GM19035 (cell line): ENCODE measurements around the gene LRRC46.
A peak's percentile ranks its signal among the peaks of the same experiment; 100 is the strongest.

Experiments used
- ATAC-seq: cut with Tn5 transposase; IDR thresholded peaks from one replicate; pipeline ENCODE4 v1.9.1; 2021; ENCODE audit not compliant: unreplicated experiment

Gene LRRC46

GRCh38 chr17:47808830-47809480 is 22.5 kb upstream of the LRRC46 start:
- ATAC-seq, result no peak

GRCh38 chr17:47810200-47810821 is 21.2 kb upstream of the LRRC46 start:
- ATAC-seq, result no peak

GRCh38 chr17:47810901-47811635 is 20.4 kb upstream of the LRRC46 start:
- no peak for ATAC-seq

GRCh38 chr17:47811709-47812108 is 19.8 kb upstream of the LRRC46 start:
- no peak for ATAC-seq

- ATAC-seq, result no peak
These were observed 19.1 kb upstream of the LRRC46 start for GRCh38 chr17:47812146-47812920.

GRCh38 chr17:47813077-47813476 is 18.4 kb upstream of the LRRC46 start:
- no peak for ATAC-seq

GRCh38 chr17:47813512-47814031 is 17.9 kb upstream of the LRRC46 start:
- ATAC-seq, result no peak

- no peak for ATAC-seq
These were observed 16.2 kb upstream of the LRRC46 start for GRCh38 chr17:47815106-47815918.

- no peak for ATAC-seq
These were observed 15.2 kb upstream of the LRRC46 start for GRCh38 chr17:47816111-47816735.

GRCh38 chr17:47816947-47817346 is 14.5 kb upstream of the LRRC46 start:
- no peak for ATAC-seq

- ATAC-seq, result no peak
These were observed 13.3 kb upstream of the LRRC46 start for GRCh38 chr17:47818002-47818695.

GRCh38 chr17:47819475-47819874 is 12.0 kb upstream of the LRRC46 start:
- ATAC-seq, result no peak

GRCh38 chr17:47820033-47820789 is 11.3 kb upstream of the LRRC46 start:
- no peak for ATAC-seq

GRCh38 chr17:47821031-47821423 is 10.4 kb upstream of the LRRC46 start:
- no peak for ATAC-seq

- peak; percentile 87 for ATAC-seq
These were observed 9.8 kb upstream of the LRRC46 start, which contains the start of gene OSBPL7 for GRCh38 chr17:47821424-47822391. Gene OSBPL7, minus strand, starts transcription at chr17:47821794. Its CDS starts 1,516 bp downstream, at chr17:47820278.

GRCh38 chr17:47822785-47823184 is 8.7 kb upstream of the LRRC46 start:
- no peak for ATAC-seq

GRCh38 chr17:47823519-47823918 is 8.0 kb upstream of the LRRC46 start:
- ATAC-seq, result no peak
